ENCODE measurements around the gene GGPS1.

GRCh38 chr1:235339746-235340145 lies 11.4 kb downstream of the GGPS1 start:
- no peak for TF ChIP-seq CTCF (IDR thresholded peaks at IDR 0.05; ENCODE audit: low read depth, low read length, missing input control)
- no peak for TF ChIP-seq SP1 (IDR thresholded peaks at IDR 0.05)
- TF ChIP-seq, protein P1, sequence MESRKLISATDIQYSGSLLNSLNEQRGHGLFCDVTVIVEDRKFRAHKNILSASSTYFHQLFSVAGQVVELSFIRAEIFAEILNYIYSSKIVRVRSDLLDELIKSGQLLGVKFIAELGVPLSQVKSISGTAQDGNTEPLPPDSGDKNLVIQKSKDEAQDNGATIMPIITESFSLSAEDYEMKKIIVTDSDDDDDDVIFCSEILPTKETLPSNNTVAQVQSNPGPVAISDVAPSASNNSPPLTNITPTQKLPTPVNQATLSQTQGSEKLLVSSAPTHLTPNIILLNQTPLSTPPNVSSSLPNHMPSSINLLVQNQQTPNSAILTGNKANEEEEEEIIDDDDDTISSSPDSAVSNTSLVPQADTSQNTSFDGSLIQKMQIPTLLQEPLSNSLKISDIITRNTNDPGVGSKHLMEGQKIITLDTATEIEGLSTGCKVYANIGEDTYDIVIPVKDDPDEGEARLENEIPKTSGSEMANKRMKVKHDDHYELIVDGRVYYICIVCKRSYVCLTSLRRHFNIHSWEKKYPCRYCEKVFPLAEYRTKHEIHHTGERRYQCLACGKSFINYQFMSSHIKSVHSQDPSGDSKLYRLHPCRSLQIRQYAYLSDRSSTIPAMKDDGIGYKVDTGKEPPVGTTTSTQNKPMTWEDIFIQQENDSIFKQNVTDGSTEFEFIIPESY (IDR thresholded peaks at IDR 0.05), result no peak
- no peak for TF ChIP-seq JUND (IDR thresholded peaks at IDR 0.05)
- TF ChIP-seq REST (IDR thresholded peaks at IDR 0.05), result no peak
- TF ChIP-seq, protein P2, sequence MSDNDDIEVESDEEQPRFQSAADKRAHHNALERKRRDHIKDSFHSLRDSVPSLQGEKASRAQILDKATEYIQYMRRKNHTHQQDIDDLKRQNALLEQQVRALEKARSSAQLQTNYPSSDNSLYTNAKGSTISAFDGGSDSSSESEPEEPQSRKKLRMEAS (IDR thresholded peaks at IDR 0.05), result no peak
- TF ChIP-seq FOXA2 (IDR thresholded peaks at IDR 0.05), result no peak
- TF ChIP-seq RAD21 (IDR thresholded peaks at IDR 0.05), result no peak

Measured in liver (tissue), 3 donors.